HG02571 (cell line): ENCODE measurements around the gene CKM.

Experiments used
- ATAC-seq: cut with Tn5 transposase; IDR thresholded peaks from one replicate; pipeline ENCODE4 v1.9.1; 2021; ENCODE audit warnings: mild to moderate bottlenecking, moderate library complexity; ENCODE audit not compliant: unreplicated experiment

The CKM gene

GRCh38 chr19:45322744-45323281, at the start of gene CKM:
TSS of gene CKM (minus strand) at chr19:45322875. CDS start at chr19:45319713, 3,162 bp downstream.
- ATAC-seq = no peak

GRCh38 chr19:45370410-45371204, 47.9 kb upstream of the CKM start, which contains the start of gene ERCC2:
TSS of gene ERCC2 (minus strand) at chr19:45370573. CDS start at chr19:45370540, 33 bp downstream.
- peak; percentile 94 for ATAC-seq

DNA sequence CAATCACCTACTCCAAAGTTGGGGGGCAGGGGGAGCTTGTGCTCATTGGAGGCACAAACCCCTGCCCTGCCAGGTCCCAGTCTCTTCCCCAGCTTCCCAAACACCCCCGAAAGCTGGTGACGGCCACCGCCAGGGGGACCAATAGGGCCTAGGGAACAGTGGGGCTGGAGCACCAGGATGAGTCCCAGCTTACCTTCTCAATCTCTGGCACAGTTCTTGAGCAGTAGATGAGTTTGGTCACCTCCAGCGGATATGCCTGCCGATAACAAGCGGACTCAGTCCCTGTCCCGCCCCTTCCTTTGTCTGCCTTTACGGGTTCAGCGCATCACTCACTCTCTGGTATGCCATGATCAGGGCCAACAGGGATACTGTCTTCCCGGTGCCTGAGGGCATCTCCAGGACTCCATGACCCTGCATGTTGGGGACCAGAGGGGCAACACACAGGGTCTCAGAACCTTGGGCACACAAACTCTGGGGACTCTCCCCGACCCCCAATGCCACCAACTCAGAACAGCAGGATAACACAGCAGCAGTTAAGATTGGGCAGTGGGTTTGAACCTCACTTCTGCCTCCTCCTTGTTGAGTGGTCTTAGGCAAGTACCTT, 46.2 kb upstream of the CKM start:
- ATAC-seq = no peak

DNA sequence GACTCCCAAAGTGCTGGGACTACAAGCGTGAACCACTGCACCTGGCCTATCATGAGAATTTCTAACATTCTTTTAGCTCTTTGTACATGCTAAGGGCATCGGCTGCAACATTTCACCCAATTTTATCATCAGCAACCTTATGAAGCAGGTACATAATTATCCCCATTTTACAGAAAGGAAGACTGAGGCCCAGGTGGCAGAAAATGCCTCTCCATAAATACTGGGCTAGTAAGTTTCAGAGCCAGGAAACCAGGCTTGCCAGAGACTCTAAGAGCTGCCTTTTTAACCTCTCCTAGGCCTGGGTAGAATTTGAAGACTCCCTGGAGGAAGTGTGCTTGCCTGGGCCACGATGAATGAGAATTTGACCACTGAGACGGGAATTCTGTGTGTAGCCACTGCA, 45.5 kb upstream of the CKM start:
- no peak for ATAC-seq

- ATAC-seq = no peak
Observed at GRCh38 chr19:45364696-45365095, 42.0 kb upstream of the CKM start.

- ATAC-seq = no peak
Observed at GRCh38 chr19:45363861-45364459, 41.3 kb upstream of the CKM start.

GRCh38 chr19:45362291-45362690, 39.6 kb upstream of the CKM start:
- ATAC-seq = no peak

- ATAC-seq = no peak
Observed at GRCh38 chr19:45361608-45362007, 38.9 kb upstream of the CKM start.

- no peak for ATAC-seq
Observed at GRCh38 chr19:45358213-45358792, 35.6 kb upstream of the CKM start.

- no peak for ATAC-seq
Observed at GRCh38 chr19:45357445-45357783, 34.7 kb upstream of the CKM start.

GRCh38 chr19:45356760-45357444, 34.2 kb upstream of the CKM start:
- no peak for ATAC-seq

DNA sequence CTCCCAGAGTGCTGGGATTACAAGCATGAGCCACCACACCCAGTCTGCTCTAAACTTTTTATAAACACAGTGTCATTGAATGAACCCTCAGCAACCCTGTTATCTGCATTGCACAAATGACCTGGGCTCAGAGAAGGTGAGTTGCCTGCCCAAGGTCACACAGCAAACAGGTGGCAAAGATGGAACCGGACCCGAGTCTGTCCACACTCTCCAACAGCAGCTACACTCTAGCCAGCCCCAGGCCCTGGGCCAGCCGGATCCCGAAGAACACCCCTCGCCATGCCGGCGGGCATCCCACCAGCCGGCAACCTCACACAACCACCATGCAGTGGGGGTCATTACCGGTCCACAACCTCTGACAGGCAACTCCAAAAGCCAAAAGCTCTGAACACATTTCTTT, 33.2 kb upstream of the CKM start:
- ATAC-seq = no peak

GRCh38 chr19:45355402-45355801, 32.7 kb upstream of the CKM start:
- ATAC-seq = no peak

DNA sequence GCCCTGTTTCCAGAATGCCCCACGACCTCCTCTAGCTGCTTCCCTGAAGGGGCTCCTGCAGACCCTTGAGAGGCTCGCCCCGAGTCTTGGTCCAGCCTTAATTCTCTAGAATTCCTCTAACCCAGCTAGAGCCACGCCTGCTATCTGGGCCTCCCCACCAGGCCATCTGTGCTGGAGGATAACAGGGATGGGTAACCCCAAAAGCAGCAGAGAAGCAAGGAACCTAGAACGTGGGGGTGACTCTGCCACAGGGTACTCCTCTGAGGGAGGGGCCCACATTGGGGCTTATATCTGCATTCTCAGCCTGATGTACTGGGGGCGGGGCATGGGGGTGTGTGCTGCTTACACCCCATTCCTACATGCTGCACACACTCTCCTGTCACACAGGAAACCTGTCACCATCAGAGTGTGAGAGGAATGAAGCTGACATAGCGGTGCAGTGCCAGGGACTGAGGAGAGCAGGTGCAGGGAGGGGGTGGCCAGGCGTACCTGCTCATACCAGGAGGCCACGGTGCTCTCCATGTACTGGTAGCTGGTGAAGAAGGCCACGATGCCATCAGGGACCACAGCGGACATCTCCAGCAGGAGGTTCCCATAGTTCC, 31.7 kb upstream of the CKM start:
- no peak for ATAC-seq

DNA sequence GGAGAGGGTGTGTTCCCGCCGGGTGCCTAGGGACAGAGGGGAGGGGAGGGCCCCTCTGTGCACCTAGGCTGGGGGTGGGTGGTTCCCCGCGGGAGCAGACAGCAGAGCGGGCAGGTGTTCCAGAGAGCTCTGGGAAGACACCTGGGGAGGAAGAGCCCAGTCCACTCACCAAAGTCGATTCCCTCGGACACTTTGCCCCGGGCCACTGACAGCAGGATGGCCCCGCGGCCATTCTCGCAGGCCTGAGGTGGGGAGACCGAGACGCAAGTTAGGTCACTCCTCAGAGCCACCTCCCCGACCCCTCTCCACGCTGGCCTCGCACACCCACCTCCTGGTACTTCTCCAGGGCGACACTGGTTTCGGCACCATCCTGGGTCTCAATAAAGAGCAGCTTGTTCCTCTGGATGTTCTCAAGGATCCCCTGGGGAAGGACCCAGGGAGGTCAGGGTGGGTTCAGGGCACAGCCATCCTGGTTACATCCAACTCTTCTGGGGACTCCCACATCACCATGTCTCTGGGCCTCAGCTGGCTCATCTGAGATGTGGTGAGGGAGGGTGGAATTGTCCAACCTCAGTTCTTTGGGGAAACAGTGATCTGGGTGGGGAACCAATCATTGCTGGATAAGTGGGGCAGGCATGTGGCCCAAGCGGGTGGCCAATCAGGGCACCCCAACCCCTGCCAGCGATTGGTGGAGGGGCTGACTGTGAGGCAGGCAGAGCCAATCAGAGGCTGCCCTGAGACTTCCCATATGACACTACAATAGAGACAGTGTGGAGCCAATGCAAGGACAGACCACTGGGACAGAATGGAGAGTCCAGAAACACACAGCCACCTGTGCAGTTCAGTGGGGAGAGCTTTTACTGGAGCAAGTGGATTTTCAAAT, 30.5 kb upstream of the CKM start:
- no peak for ATAC-seq

GRCh38 chr19:45352471-45352870, 29.8 kb upstream of the CKM start:
- ATAC-seq = no peak

GRCh38 chr19:45352062-45352461, 29.4 kb upstream of the CKM start:
- no peak for ATAC-seq

DNA sequence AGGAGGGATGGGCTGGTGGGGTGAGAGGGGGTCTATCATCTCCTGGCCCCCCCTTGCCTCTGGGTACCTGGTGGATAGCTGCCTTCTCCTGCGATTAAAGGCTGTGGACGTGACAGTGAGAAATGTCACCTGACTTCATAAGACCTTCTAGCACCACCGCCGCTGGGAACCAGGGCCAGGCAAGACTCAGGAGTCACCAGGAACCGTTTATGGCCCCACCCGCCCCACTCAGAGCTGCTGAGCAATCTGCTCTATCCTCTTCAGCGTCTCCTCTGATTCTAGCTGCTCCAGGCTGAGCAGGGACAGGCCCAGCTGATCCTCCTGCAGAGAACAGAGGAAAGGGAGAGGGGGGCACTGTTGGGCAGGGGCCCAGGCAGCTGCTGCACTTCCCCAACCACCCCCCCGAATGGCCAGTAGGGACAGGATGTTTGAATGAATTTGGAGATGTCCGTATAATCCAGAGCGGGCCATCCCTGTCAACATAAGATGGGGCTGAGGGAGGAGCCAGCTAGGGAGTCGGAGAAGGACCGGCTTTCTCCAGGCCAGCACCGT, 28.8 kb upstream of the CKM start:
- no peak for ATAC-seq

DNA sequence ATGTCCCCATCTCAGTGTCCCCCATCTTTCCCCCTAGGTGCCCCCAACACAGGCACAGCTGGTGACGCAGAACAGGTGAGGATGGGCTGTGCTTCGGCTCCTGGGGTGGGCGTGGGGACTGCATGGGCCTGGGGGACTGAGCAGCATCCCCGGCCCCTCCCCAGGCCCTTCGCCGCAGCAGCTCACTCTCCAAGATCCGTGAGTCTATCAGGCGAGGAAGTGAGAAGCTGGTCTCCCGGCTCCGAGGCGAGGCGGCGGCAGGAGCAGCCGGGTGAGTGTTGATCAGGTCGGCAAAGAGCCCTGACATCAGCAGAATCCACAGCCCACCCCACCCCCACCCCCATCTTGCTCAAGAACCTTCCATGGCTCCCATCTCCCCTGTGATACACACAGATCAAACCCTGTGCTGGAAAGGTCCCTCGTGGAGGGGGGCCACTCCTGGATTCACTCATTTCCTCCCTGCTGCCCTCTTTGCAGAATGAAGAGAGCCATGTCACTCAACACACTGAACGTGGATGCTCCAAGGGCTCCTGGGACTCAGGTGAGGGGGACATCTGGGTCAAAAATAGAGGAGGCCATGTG, 27.9 kb upstream of the CKM start:
- ATAC-seq = no peak
